GM18868 (cell line): ENCODE data around the gene VWA1.
"Not testable (repeated sequence)": the region's sequence is repeated elsewhere in the genome, so short reads cannot be mapped to it uniquely, and the experiment has no call there.

ENCODE experiments used
- ATAC-seq: cut with Tn5 transposase; IDR thresholded peaks from one replicate; pipeline ENCODE4 v1.9.1; 2021; ENCODE audit warnings: mild to moderate bottlenecking, moderate library complexity; ENCODE audit not compliant: unreplicated experiment

Gene VWA1

GRCh38 chr1:1434824-1435105, 725 bp upstream of the VWA1 start:
- ATAC-seq, result no peak

- ATAC-seq, result no peak
Observed at GRCh38 chr1:1435911-1436629, 580 bp downstream of the VWA1 start.

DNA sequence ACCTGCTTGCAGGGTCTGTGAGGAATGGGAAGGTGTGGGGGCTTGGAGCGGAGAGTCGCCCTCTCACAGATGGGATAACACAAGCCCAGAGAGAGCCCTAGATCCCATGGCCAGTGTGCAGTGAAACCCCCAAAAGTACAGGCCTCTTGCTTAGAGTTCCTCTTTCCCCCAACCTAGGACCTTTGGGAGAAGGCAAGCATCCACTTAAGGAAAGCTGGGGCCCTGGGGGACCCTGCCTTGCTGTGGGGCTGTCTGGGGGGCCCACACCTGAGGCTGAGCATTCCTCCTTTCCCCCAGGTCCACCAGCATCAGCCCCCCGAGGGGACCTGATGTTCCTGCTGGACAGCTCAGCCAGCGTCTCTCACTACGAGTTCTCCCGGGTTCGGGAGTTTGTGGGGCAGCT, 1.1 kb downstream of the VWA1 start:
- no peak for ATAC-seq

DNA sequence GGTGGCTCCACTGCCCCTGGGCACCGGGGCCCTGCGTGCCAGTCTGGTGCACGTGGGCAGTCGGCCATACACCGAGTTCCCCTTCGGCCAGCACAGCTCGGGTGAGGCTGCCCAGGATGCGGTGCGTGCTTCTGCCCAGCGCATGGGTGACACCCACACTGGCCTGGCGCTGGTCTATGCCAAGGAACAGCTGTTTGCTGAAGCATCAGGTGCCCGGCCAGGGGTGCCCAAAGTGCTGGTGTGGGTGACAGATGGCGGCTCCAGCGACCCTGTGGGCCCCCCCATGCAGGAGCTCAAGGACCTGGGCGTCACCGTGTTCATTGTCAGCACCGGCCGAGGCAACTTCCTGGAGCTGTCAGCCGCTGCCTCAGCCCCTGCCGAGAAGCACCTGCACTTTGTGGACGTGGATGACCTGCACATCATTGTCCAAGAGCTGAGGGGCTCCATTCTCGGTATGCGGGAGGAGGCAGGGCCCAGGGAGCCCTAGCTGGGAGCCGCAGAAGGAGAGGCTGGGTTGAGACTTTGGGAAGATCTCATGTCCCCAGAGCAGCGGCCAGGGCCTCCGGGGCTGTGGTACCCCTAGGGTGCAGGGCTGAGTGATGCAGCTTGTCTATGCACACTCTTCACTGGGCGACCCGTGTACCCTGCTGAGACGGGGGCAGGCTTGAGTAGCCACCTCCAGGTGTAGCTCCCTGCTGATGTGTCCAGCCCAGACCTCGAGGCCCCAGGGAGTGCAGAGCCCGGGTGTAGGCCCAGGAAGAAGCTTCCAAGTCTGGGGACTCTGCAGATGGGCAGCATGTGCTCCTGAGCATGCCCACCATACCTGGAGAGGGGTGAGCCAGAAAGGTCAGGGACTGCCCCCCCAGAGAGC, 1.8 kb downstream of the VWA1 start:
- no peak for ATAC-seq

- no peak for ATAC-seq
Observed at GRCh38 chr1:1437904-1438376, 2.5 kb downstream of the VWA1 start.

GRCh38 chr1:1438531-1439381, 3.3 kb downstream of the VWA1 start:
- ATAC-seq, result no peak

GRCh38 chr1:1439546-1440261, 4.2 kb downstream of the VWA1 start:
- ATAC-seq, result no peak

DNA sequence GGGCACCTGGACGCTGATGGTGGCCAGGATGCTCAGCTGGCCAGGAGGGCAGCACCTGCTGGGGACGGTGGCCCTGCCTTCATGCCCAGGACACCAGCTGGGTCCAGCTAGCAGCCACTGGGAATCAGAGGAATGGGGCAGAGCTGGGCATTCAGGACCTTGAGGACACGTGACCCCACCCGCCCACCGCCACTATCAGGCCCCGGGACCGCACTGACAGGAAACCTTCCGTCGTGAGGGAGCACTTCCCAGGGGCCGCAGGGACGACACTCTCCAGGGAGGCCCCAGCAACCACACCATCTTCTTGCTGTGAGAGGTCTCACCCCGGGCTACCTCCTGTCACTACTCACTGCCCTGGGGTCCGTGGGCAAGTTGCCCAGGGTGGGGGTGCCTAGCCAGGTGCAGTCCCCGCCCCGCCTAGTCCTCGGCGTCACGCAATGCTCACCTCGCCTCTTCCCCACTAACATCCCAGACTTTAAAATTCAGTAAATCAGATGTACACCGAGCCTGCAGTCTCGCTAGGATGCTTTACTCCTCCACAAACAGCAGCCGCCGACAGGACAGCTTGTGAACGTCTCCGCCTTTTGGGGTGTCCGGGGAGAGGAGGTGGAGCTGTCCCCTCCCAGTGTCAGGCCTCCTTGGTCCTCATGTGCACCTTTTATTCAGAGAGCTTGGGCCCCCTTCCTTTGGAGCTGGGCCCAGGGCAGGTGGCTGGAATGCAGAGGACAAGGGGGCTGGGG, 4.9 kb downstream of the VWA1 start:
- no peak for ATAC-seq

DNA sequence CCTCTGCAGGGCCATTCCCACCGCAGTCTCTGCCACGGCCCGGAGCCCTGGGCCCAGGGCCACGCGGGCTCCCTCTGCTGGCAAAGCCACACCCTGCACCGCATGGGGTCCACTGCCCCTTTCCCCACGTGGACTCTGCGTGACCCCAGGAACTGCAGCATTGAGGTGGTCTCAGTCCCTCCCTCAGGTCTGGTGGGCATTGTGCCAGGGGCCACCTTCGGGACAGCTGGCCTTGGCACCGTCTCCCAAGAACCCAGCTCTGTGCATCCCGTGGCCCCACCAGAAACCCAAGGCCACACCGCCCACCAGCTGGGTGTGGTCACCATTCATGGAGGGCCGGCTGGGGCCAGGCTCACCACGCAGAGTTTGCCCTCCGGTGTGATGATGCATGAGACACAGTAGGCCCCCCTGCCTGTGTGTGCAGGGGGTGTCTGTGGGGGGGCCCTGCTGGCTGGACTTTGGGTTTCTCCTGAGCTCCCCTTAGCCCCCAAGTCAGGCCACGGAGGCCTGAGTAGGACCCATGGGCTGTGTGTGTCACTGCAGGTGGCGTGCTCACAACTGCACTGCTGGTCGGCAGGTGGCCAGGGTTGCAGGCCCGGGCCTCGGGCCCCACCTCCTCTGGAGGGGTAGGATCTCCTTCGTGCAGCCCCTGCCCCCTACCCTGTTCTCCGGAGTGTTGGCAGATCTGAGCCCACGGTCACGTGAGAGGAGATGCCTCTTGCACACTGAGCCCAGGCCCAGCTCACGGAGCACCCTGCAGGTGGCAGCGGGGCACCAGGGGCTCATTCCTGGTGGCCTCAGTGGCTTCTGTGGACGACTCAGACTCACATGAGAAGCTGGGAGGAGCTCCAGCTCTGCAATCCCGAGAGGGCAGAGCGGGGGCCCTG, 5.8 kb downstream of the VWA1 start:
- ATAC-seq, result no peak

DNA sequence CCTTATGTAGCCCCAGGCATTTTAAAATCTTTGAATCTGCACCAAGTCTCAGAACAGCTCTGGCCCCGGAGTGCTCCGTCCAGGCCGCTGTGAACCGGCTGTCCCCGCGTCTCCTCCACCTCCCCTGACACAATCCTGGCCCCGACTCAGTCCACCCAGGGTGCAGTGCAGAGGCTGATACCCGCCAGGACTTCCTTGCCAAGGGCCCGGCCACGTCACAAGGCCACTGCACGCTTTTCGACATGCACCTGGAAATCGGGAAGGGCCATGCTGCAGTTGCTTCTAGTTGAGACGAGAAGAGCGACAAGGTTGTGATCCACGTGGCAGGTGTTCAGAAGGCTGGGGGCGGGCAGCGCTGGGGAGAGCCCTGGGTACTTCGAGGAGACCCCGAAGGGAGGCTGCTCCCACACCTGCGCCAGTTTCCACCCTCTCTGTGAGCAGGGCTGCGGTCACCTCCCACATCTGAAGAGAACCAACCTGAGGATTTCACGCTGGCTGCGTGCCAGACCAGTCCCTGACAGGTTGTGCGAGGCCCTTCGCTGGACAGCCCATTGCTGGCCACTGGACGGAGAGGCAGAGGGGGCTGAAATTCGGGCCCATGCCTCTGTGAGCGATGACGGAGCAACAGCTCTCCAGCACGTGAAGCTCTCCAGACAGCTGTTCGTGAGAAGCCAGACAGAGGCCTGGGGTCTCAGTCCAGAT, 6.7 kb downstream of the VWA1 start:
- no peak for ATAC-seq

GRCh38 chr1:1446631-1447030, 11.1 kb downstream of the VWA1 start:
- ATAC-seq, result not testable (repeated sequence)

GRCh38 chr1:1449099-1449739, 13.7 kb downstream of the VWA1 start, which contains the start of gene ATAD3C:
ATAD3C (plus strand) TSS chr1:1449689; CDS start chr1:1450684, 995 bp downstream.
- no peak for ATAC-seq

GRCh38 chr1:1450616-1451015, 15.1 kb downstream of the VWA1 start:
- ATAC-seq, result not testable (repeated sequence)

DNA sequence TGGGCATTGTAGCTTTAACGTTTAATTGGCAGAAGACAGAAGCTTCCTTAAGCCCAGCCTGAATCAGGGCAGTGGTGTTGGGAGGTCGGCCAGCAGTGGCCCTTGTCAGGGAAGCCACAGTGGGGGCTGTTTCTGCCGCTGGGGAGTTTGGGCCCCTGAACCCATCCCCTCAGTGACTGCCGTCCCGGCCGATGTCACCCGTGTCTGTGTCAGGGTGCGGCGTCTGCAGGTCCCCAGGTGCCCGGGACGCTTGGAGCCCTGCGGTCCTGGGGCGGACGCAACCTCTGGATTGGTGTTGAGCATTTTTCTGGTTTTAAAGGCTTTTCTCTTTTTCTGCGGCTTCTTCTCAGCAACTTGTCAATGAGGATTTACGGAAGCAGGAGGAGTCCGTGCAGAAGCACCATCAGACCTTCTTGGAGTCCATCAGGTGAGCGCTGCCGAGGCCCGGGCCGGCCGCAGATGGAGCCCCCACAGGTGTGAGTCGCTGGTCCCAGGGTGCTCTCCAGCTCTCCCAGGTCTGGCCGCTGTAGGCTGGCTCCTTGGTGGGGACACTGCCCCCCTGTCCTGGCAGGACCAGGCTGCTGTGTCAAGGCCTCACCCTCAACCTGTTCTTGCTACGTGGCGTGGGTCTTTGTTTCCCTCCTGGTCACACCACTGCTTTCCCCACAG, 16.3 kb downstream of the VWA1 start:
- no peak for ATAC-seq

GRCh38 chr1:1452365-1452739, 16.9 kb downstream of the VWA1 start:
- not testable (repeated sequence) for ATAC-seq

DNA sequence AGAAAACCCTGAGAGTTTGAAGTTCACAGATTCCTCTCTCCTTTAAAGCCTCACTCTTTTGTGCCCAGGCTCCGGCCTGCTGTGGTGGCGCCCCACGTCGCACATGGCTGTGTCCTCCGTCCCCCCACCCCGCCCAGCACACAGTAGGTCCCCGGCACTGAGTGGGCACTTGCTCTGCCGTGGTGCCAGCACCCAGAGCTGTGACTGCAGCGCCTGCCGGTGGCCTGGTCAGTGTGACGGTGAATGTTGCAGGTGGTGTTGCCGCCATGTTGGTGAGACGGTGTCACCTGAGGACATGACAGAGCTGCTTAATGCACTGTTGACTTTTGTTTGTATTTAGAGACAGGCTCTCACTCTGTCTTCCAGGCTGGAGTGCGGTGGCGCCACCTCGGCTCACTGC, 17.4 kb downstream of the VWA1 start:
- no peak for ATAC-seq

DNA sequence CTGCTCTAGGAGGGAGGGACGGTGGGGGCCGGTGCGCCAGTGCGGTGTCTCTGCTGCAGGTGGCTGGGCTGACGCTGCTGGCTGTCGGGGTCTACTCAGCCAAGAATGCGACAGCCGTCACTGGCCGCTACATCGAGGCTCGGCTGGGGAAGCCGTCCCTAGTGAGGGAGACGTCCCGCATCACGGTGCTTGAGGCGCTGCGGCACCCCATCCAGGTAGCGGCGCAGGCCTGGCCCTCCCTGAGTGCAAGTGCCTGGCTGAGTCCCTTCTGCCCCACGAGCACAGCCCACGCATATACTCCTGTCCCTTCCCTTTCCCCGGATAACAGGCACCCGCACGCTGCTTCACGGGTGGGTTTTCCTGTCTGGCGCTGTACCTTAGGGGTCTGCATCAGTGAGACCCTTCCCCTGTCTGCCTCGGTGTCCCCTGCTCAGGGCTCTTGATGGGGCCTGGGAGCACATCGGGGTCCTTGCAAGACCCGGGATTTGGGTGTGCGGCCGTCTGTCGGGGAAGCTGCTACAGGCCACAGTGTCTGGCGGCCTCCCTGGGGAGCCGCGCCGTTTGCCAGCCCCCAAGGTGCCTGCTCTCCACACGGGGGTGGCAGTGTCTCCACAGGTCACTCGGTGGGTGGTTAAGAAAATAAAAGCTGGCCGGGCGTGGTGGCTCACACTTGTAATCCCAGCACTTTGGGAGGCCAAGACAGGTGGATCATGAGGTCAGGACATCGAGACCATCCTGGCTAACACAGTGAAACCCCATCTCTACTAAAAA, 19.0 kb downstream of the VWA1 start:
- ATAC-seq, result not testable (repeated sequence)
